A204.1 (cell line): ENCODE data around the gene JAKMIP3.

Experiments used
- FAIRE-seq: peaks from 2 replicates; lab custom pipeline; 2012; peaks lifted over from hg19 to GRCh38; lab: Jason Lieb, UNC

The JAKMIP3 gene

GRCh38 chr10:132100091-132100481 lies 34.3 kb downstream of the JAKMIP3 start:
- FAIRE-seq, result no peak

- FAIRE-seq, result no peak
Observed at GRCh38 chr10:132100556-132101349, 35.0 kb downstream of the JAKMIP3 start.

GRCh38 chr10:132101529-132101928 lies 35.8 kb downstream of the JAKMIP3 start:
- FAIRE-seq, result no peak

- FAIRE-seq, result no peak
Observed at GRCh38 chr10:132102071-132102716, 36.4 kb downstream of the JAKMIP3 start.

GRCh38 chr10:132102717-132103110 lies 37.0 kb downstream of the JAKMIP3 start:
- no peak for FAIRE-seq

- FAIRE-seq, result no peak
Observed at GRCh38 chr10:132103116-132103910, 37.6 kb downstream of the JAKMIP3 start.

GRCh38 chr10:132104062-132104461 lies 38.3 kb downstream of the JAKMIP3 start:
- no peak for FAIRE-seq

- FAIRE-seq, result no peak
Observed at GRCh38 chr10:132104471-132105301, 38.9 kb downstream of the JAKMIP3 start.

- FAIRE-seq, result no peak
Observed at GRCh38 chr10:132105302-132105995, 39.7 kb downstream of the JAKMIP3 start.

- no peak for FAIRE-seq
Observed at GRCh38 chr10:132106431-132106830, 40.7 kb downstream of the JAKMIP3 start.

- FAIRE-seq, result no peak
Observed at GRCh38 chr10:132107186-132107948, 41.6 kb downstream of the JAKMIP3 start.

GRCh38 chr10:132107949-132108877 lies 42.5 kb downstream of the JAKMIP3 start:
- FAIRE-seq, result no peak

- no peak for FAIRE-seq
Observed at GRCh38 chr10:132109341-132110110, 43.8 kb downstream of the JAKMIP3 start.

GRCh38 chr10:132110111-132110521 lies 44.4 kb downstream of the JAKMIP3 start:
- no peak for FAIRE-seq

GRCh38 chr10:132110713-132111112 lies 45.0 kb downstream of the JAKMIP3 start:
- no peak for FAIRE-seq

GRCh38 chr10:132111121-132111731 lies 45.5 kb downstream of the JAKMIP3 start:
- no peak for FAIRE-seq

GRCh38 chr10:132111871-132112341 lies 46.2 kb downstream of the JAKMIP3 start:
- no peak for FAIRE-seq

- no peak for FAIRE-seq
Observed at GRCh38 chr10:132112611-132113010, 46.9 kb downstream of the JAKMIP3 start.
